ENCODE results near the gene FLII. TPM values are rescaled to one million over a fixed set of nuclear protein-coding genes. Genes with fewer than 3 reads are reported as not detected.

The FLII gene
- total RNA-seq, 4 donors from 2014 or later: 244 to 388 (median 274) TPM

DNA sequence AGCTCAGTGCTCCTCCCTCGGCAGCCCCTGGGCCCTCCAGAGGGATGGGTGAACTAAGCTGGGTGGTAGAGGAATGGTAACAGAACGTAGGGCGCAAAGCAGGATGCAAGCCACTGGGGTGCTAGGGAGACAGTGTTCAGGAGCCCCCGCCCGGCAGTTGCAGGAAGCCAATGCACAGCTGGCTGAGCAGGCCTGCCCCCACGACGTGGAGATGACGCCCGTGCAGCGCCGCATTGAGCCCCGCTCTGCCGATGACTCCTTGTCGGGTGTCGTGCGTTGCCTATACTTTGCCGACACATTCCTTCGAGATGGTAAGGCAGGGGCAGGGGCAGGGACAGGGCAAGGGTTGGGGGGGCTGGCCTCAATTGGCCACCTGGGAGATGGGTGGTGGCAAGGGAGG, 20.2 kb downstream of the FLII start:
- no peak for TF ChIP-seq CTCF (IDR thresholded peaks at IDR 0.05; ENCODE audit: low read depth)

- no peak for TF ChIP-seq CTCF (IDR thresholded peaks at IDR 0.05; ENCODE audit: low read depth)
These were observed 21.1 kb downstream of the FLII start for GRCh38 chr17:18237461-18237860.

DNA sequence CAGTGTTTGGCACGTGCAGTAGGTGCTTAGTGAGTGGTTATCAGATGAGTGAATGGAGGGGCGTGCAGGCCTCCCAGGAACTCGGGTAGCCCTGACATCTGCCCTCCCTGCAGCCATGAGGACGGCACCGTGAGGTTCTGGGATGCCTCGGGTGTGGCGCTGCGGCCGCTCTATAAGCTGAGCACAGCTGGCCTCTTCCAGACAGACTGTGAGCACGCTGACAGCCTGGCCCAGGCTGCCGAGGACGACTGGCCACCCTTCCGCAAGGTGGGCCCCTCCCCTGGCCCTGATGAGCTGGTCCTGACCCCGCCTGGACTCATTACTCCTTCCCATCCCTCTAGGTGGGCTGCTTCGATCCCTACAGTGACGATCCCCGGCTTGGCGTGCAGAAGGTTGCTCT, 22.0 kb downstream of the FLII start:
- no peak for TF ChIP-seq CTCF (IDR thresholded peaks at IDR 0.05; ENCODE audit: low read depth)

DNA sequence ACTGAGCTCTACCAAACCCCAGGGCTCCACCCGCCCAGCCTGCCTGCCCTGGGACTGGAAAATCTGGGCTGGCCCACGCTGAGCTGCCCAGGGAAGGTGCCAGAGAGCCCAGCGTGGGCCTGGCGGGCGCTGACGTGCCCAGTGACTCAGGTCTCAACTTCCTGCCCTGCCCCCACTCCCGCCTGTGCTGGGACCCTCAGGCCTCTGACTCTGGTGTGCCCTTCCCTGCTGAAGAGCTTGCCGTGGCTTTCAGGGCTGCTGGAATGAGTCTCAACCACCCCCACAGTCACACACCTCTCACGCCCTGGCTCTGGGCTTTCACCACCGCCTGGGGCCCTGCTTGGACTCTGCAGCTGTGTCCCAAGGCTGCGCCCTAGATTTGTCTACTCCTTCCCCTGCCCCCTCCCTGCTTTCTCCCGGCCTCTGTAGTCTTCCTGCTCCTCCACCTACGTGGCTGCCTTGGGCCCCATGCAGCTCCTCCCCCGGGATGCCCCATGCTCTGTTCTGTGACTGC, 22.7 kb downstream of the FLII start:
- TF ChIP-seq CTCF (IDR thresholded peaks at IDR 0.05; ENCODE audit: low read depth): no peak

DNA sequence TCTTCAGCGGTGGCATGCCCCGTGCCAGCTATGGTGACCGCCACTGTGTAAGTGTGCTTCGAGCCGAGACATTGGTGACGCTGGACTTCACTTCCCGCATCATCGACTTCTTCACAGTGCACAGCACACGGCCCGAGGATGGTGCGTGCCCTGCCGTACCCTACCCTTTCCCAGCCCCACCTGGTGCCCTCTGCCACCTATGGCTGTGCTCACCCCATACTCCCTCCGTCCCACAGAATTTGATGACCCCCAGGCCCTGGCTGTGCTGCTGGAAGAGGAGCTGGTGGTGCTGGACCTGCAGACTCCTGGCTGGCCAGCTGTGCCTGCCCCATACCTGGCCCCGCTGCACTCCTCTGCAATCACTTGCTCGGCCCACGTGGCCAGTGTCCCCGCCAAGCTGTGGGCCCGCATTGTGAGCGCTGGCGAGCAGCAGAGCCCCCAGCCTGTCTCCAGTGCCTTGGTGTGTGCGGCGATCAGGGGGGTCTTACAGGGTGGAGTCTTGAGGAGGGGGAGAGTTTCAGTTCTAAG, 23.6 kb downstream of the FLII start:
- no peak for TF ChIP-seq CTCF (IDR thresholded peaks at IDR 0.05; ENCODE audit: low read depth)

DNA sequence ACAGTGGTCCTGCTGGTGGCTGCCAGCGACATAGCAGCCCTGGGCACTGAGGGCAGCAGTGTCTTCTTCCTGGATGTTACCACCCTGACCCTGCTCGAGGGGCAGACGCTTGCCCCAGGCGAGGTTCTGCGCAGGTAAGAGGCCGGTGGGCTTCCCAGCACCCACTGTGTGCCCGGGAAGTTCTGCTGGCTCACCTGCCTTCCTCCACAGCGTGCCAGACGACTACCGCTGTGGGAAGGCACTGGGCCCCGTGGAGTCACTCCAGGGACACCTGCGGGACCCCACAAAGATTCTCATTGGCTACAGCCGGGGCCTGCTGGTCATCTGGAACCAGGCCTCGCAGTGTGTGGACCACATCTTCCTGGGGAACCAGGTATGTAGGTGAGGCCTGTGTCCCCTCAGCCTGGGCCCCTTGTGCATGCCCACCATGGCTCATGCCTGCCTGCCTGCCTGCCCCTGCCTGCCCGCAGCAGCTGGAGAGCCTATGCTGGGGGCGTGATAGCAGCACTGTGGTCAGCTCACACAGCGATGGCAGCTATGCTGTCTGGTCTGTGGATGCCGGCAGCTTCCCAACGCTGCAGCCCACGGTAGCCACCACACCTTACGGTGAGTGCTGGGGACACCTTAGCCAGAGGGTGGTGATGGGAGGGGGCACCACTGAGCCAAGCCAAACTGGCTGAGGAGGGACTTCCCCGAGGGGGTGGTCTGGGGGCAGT, 24.6 kb downstream of the FLII start:
- no peak for TF ChIP-seq CTCF (IDR thresholded peaks at IDR 0.05; ENCODE audit: low read depth)

- no peak for TF ChIP-seq CTCF (IDR thresholded peaks at IDR 0.05; ENCODE audit: low read depth)
These were observed 27.4 kb downstream of the FLII start for GRCh38 chr17:18231164-18231563.

Measured in subcutaneous adipose tissue (tissue), 4 donors.